Urothelium cell line (cell line): ENCODE results near the gene POLD1.

Experiments
- DNase-seq: peaks from one replicate; pipeline ENCODE4 v3.0.0; 2011; ENCODE audit warnings: low spot score, mixed read lengths
- FAIRE-seq: peaks from 2 replicates; lab custom pipeline; 2011; peaks lifted over from hg19 to GRCh38; lab: Jason Lieb, UNC

Gene POLD1

GRCh38 chr19:50417111-50418081 lies 33.2 kb downstream of the POLD1 start:
- FAIRE-seq (no peak), DNase-seq (no peak)

DNA sequence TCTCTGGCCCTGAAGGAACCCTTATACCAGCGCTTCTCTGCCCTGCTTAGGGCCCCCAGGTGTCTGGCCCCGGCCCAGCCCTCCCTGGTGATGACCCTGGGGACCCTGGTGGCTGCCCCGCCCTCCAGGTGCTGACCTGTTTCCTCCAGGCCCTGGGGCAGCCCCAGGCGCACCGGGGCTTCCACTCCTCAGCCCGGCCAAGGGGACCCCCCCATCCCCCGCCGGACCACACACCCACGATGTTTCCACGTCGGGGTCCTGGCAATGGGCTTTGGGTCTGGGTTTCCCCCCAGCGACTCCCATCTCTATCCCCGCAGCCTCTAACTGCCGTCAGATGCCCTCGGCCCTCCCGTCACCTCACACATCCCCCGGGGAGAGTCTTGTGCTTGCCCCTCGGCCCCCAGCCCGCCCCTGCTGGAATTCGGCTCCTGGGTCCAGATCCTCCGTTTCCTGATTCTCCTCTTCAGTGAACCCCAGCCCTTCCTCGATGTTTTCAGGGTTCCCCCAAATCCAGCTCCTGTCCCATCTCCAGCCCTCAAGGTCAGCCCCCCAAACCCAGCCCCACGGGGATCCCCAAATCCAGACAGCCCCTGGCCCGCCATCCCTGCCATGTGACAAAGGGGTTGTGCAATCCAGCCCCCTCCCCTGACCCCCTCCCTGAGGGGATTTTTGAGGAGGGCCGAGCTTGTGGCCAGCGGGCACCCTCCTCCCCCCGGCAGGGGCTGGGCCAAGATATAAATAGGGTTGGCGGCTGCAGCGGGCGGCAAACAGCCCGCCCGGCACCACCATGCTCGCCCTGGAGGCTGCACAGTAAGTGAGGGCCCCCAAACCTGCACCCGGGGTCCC lies 34.3 kb downstream of the POLD1 start, which contains the start of gene SPIB:
Gene SPIB (plus strand): TSS at position 763 of the 846 bp plus-strand sequence. CDS start 25 bp downstream, at position 788.
- DNase-seq (no peak), FAIRE-seq (no peak)

- DNase-seq (no peak), FAIRE-seq (no peak)
These were observed 35.0 kb downstream of the POLD1 start for GRCh38 chr19:50419022-50419579.

- DNase-seq (no peak), FAIRE-seq (no peak)
These were observed 35.5 kb downstream of the POLD1 start for GRCh38 chr19:50419580-50420035.

DNA sequence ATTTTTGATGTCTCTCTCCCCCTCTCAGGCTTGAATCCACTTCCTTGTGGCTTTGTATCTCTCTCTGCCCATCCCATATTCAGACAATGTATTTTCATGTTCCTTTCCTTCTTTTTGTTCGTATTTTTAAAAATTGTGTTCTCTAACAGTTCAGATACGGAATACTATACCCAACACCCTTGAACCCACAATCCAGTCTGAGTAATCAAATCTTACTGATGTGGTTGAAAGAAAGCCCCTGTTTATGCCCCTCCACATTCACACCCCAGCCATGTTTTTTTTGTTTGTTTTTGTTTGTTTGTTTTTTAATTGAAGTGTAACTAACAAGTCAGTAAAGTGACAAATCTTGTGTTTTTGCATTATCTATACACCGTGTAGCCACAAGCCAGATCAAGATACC lies 36.0 kb downstream of the POLD1 start:
- no peak for DNase-seq
- FAIRE-seq: no peak

DNA sequence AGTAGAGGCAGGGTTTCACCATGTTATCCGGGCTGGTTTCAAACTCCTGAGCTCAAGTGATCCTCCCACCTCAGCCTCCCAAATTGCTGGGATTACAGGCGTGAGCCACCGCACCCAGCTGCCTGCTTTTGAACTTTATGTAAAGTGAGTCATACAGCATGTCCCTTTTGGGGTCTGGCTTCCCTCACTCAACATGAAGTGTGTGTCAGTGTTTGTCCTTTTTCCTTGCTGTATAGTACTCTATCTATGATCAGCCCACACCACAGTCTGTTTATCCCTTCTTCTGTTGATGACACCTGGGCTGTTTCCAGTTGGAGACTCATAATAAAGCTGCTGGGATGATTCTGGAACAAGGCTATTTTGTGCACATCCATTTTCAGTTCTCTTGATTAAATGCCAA lies 36.7 kb downstream of the POLD1 start:
- no peak for DNase-seq
- FAIRE-seq: no peak

GRCh38 chr19:50422397-50423278 lies 38.5 kb downstream of the POLD1 start:
- no peak for FAIRE-seq
- no peak for DNase-seq

DNA sequence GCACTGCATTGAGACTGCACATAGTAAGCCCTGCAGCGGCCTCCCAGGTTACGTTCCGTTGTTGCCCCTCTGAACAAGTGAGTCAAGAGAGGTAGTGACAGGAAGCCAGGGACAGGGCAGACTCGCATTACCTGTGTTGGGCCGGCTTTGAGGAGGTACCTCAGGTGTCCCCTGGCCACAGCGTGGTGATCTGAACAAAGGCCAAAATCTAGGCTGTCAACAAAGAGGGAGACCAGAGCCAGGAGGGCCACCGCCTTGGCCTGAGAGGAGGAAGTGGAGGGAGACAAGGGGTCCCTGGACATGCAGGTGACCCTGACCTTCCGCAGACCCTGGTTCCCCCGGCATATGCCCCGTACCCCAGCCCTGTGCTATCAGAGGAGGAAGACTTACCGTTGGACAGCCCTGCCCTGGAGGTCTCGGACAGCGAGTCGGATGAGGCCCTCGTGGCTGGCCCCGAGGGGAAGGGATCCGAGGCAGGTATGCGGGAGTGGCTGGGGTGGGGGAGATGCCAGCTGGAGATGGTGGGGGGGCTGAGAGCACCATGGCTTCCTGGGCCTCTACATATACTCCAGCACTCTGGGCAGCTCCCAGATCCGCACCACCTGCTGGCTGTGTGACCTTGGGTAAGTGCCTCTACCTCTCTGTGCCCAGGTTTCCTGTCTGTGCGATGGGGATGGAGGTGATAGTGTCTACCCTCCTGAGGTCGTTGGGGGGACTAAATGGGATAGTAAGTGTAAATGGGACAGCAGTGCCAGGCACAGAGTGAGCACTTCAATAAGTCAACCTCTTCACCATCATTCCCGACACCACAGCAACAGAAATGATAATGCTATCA lies 39.3 kb downstream of the POLD1 start:
- FAIRE-seq (no peak), DNase-seq (no peak)

DNA sequence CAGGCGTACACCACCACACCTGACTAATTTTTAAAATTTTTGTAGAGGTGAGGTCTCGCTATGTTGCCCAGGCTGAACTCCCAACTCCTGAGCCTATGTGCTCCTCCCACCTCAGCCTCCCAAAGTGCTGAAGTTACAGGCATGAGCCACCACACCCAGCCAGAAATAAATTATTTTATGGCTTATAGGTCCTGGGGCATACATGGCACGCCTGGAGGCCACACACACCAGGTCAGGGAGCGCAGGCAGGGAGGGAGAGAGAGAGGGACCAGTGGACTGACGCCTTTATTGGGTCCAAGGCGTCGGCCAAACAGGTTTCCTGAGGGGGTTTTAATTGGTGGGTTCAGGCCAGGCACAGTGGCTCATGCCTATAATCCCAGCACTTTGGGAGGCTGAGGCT lies 41.4 kb downstream of the POLD1 start:
- FAIRE-seq (no peak), DNase-seq (no peak)

DNA sequence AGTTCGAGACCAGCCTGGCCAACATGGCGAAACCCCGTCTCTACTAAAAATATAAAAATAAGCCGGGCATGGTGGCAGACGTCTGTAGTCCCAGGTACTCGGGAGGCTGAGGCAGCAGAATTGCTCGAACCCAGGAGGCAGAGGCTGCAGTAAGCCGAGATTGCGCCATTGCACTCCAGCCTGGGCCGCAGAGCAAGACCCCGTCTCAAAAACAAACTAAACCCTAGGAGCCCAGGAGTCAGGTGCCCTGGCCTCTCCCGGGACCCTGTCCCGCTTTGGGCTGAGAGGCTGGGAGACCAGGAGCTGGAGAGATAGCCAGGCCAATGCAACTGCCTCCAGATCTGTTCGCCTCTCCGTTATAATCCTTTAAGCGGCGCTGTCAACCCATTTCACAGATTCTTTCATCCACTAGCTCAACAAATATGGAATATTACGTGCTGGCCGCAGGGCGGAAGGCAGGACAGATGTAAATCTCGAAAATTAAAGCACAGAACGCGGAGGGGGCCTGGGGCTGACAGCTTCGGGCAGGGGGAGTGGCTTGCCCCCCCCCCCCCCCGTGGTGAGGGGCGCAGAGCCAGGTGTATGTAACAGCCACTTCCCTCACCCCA lies 43.3 kb downstream of the POLD1 start:
- no peak for FAIRE-seq
- no peak for DNase-seq

GRCh38 chr19:50427997-50428425 lies 43.9 kb downstream of the POLD1 start:
- DNase-seq: no peak
- FAIRE-seq: no peak

DNA sequence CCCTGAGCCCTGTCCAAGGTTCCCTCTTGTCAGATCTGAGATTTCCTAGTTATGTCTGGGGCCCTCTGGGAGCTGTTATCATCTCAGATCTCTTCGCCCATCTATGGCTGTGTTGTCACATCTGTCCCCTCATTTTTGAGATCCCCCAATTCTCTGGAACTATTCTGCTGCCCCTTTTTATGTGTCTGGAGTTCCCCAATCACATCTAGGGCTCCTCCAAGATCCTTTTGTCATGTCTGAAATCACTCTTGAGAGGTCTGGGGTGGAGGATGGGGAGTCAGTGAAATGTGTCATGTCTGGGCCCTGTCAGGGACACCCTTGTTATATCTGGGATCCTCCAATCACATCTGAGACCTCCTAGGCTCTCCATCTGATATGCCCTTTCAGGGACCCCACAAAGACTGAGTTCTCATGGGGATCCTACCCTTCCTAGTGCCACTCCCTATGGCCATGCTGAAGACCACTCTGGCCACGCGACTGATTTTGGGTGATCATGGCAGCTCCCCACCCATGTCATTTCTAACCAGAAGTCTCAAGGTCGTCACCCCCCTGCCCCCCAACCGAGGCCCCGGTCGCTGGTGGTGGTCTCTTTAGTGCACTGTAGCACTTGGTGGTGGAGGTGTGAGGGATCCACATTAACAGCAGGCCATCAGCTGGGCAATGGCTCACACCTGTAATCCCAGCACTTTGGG lies 44.8 kb downstream of the POLD1 start:
- FAIRE-seq (no peak), DNase-seq (no peak)

DNA sequence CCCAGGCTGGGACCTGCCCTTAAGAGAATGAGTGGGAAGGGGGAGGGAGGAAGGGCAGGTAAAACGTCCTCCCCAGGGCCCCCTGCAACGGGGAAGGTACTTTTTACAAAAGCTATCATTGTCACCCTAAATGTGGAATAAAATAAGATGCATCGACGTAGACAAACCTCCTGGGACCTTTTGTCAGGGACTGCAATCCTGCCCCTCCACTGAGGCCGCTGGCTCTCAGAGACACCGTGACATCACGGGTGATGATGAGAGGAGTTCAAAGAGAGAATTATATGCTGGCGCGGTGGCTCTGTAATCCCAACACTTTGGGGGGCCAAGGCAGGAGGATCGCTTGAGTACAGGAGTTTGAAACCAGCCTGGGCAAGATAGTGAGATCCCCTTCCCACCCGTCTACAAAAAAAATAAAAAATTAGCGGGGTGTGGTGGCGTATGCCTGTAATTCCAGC lies 46.8 kb downstream of the POLD1 start:
- no peak for DNase-seq
- FAIRE-seq: no peak

DNA sequence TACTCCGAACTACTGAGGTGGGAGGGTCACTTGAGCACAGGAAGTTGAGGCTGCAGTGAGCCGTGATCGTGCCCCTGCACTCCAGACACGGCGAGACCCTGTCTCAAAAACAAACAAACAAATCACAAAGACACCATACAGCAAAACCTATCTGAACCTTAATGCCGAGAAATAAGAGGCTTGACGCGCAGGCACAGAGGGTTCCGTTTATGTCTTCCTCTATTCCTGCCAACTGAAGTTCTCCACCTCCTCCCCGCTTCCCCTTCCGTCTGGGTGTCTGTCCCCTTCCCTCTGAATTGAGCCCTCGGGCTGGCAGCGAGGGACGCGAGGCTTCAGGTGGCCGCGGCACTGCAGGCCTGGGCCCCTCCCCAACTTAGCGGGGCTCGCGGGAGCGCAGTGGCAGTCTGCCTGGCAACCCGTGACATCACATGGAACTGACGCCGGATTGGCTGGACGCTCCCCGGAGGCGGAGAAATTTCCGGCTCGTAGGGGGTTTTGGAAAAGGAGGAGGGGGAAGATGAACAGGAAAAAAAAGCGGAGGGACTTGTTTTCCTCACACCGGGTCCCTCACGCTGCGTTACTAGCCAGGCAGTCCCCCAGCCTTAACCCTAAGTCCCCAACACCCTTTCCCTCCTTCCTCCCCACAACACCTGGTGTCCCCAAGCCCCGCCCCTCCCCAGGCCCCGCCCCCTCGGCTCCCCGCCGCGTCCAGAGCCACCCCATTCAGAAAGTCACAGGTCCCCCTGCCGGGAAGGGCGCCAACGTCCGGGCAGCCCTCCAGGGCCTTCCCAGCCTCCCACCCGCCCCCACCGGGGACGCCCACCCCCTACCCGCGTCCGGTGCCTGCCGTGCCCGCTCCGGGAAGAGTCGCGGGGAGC lies 47.4 kb downstream of the POLD1 start:
- FAIRE-seq (peak; percentile 30), DNase-seq (peak; percentile 93)

GRCh38 chr19:50432221-50433028 lies 48.3 kb downstream of the POLD1 start, which contains the start of gene MYBPC2:
Gene MYBPC2 (plus strand): TSS chr19:50432892. CDS start chr19:50432954, 62 bp downstream.
- DNase-seq (peak; percentile 35), FAIRE-seq (no peak)
